ENCODE results near the gene NDUFAF5.
"Not testable (repeated sequence)": the region's sequence is repeated elsewhere in the genome, so short reads cannot be mapped to it uniquely, and the experiment has no call there.

The NDUFAF5 gene, protein sequence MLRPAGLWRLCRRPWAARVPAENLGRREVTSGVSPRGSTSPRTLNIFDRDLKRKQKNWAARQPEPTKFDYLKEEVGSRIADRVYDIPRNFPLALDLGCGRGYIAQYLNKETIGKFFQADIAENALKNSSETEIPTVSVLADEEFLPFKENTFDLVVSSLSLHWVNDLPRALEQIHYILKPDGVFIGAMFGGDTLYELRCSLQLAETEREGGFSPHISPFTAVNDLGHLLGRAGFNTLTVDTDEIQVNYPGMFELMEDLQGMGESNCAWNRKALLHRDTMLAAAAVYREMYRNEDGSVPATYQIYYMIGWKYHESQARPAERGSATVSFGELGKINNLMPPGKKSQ

DNA sequence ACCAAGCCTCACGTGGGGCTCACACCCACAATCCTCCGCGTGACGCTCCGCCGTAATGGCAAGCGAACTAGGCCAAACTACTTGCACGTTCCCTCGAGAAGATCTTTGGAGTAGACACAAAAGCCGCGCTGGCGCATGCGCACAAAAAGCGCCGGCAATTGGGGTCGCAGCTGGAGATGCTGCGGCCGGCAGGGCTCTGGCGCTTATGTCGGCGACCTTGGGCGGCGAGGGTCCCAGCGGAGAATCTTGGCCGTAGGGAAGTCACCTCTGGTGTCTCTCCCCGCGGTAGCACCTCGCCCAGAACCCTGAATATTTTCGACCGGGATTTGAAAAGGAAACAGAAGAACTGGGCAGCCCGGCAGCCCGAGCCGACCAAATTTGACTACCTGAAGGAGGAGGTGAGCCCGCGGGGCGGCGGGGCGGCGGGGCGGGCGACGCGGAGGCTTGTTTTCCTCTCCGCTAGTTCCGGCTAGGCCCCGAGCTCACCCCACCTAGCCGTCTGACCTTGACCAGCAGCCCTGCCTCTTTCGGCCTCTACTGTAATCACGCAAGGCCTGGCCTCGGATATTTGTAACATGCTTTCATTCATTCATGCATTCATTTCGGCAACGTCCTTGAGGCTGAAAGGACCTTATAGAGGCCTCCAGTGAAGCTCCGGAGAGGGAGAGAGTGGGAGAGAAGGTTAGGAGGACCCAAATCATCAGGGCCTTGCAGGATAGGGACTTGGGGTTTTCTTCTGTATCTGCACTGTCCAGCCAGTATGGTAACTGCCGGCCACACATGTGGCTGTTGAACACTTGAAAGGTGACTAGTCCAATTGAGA, at the start of gene NDUFAF5, which contains the start of gene ESF1:
NDUFAF5 (plus strand) TSS at position 136 of the 823 bp plus-strand sequence; CDS start at position 177, 41 bp downstream.
ESF1 (minus strand) TSS at position 27 of the 823 bp plus-strand sequence. CDS start 1,779 bp downstream, outside the sequence.
- Mint-ChIP-seq H3K4me1 (ENCODE audit: low read depth) (peaks cover 53% of the 10 kb centered on the region), H3K9me3 (no peaks in the 10 kb centered on the region), H3K27ac (peak within 1 kb of the TSS; percentile 96), H3K36me3 (ENCODE audit: low read depth) (peaks cover 86% of the 10 kb centered on the region), H3K4me3 (peak within 1 kb of the TSS; percentile 99), H3K27me3 (no peaks in the 10 kb centered on the region)
- peak; percentile 93 for DNase-seq

DNA sequence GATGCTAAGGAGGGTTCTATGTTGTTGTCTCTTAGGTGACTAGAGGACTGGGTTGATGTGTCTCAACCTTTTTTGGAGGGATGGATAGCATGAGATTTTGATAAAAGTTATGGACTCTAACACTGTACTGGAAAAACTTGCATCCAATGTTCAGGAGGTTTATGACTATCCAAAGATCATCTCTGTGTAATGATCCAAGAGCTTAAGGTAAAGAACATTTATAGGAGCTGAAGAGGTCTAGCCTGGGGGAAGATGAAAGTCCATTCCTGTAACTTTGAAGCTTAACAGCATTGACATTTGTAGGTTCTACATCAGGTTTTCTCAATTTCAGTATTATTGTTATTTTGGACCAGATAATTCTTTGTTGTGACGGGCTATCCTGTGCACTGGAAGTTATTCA, 49.0 kb upstream of the NDUFAF5 start:
- peaks cover 5% of the 10 kb centered on the region for H3K9me3 Mint-ChIP-seq
- H3K4me1 Mint-ChIP-seq (ENCODE audit: low read depth) = peaks cover 7% of the 10 kb centered on the region
- no peak for DNase-seq
- no peaks in the 10 kb centered on the region for H3K27me3 Mint-ChIP-seq
- H3K36me3 Mint-ChIP-seq (ENCODE audit: low read depth) = peaks cover 98% of the 10 kb centered on the region
- no peak overlapping the region for H3K27ac Mint-ChIP-seq
- H3K4me3 Mint-ChIP-seq = no peak overlapping the region

DNA sequence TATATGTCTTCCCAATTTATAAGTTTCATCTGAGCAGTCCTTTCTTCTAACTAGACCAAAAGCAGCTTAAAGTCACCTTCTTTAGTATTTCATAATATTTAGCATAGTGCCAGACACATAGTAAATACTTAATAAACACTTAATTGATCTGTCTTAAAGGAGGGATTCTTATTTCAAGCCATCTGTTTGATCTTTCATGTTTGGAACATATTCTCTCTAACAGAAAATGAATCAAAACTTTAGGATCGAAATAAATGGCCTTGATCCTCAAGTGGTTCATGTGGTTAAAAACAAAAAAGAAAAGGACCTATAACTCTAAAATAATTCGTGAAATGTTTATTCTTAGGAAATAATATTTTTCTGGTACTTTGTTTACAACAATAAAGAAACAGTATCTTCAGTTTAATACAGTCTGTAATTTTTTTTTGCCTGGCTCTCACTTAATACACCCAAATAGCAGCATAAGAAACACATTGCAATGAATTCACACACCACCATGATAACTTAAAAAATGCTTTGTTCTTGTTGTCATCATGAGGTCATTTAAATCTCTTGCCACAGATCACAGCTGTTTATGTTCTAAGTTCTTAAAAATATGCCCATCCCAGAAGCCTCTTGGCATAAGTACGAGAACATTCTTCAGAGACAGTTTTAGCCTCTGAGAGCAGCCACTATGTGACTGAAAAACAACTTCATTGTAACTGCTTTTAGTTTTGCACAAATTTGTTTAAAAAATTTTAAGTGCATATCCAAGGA, 48.2 kb upstream of the NDUFAF5 start:
- Mint-ChIP-seq H3K4me1 (ENCODE audit: low read depth) (peaks cover 12% of the 10 kb centered on the region), H3K27me3 (no peaks in the 10 kb centered on the region), H3K9me3 (peaks cover 11% of the 10 kb centered on the region), H3K27ac (no peak overlapping the region), H3K4me3 (no peak overlapping the region), H3K36me3 (ENCODE audit: low read depth) (peaks cover 98% of the 10 kb centered on the region)
- DNase-seq = no peak

DNA sequence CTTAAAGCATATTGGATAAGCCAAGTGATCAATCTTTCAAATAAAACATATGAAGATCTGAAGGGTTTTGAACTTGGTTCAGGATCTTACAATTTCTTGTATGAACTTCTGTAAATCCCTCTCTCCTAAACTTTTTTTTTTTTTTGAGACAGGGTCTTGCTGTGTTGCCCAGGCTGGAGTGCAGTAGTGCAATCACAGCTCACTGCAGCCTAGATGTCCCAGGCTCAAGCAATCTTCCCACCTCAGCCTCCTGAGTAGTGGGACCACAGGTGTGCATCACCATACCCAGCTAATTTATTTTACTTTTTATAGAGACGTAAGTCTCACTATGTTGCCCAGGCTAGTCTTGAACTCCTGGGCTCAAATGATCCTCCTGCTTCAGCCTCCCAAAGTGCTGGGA, 46.6 kb upstream of the NDUFAF5 start:
- not testable (repeated sequence) for H3K27ac Mint-ChIP-seq

DNA sequence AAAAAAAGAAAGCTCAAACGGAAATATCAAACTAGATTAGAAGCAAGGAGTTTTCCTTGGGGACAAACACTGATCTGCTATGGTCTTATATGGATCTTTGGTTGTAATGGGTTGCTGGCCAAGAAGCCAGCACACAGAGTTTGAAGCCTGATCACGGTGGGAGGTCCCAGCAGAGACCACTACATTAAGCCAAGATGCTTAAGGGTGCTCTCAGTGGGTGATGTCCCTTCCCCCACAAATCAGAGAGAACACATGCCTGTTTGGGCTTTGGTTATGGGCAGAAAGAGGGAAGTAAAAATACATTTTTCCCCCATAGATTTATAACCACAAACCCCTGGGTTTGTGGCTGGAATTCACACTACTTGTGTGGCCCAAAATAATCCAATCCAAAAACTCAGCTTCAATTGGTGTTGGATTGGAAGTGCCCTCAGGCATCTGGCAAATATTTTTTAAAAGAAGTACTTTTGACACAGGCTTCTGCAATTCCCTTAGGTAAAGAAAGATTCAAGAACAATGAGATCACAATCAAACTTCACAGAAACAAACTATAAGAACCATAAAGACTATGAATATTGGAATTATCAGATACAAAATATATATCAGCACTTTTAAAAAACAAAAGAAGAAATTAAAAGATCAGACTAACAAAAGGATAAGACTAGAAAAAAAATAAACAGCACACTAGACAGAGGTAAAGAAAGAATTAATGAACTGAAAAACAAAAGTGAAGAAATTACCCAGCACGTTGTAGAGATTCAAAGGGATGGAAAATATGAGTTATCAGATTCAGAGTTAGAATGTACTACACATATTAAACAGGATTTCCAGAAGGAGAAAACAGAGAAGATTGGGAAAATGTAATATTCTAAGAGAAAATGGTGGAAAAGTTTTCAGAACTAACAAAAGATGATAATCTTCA, 44.8 kb upstream of the NDUFAF5 start:
- Mint-ChIP-seq H3K27me3 (no peaks in the 10 kb centered on the region), H3K9me3 (peaks cover 19% of the 10 kb centered on the region), H3K4me3 (no peak overlapping the region), H3K27ac (no peak overlapping the region), H3K4me1 (ENCODE audit: low read depth) (peaks cover 23% of the 10 kb centered on the region), H3K36me3 (ENCODE audit: low read depth) (peaks cover 96% of the 10 kb centered on the region)
- DNase-seq = no peak

More for the DNA sequence above, 46.6 kb upstream of the NDUFAF5 start:
- not testable (repeated sequence) for H3K4me3 Mint-ChIP-seq, H3K27me3 Mint-ChIP-seq, DNase-seq
- Mint-ChIP-seq H3K36me3 (ENCODE audit: low read depth) (peaks cover 98% of the 10 kb centered on the region), H3K4me1 (ENCODE audit: low read depth) (peaks cover 20% of the 10 kb centered on the region), H3K9me3 (peaks cover 19% of the 10 kb centered on the region)

DNA sequence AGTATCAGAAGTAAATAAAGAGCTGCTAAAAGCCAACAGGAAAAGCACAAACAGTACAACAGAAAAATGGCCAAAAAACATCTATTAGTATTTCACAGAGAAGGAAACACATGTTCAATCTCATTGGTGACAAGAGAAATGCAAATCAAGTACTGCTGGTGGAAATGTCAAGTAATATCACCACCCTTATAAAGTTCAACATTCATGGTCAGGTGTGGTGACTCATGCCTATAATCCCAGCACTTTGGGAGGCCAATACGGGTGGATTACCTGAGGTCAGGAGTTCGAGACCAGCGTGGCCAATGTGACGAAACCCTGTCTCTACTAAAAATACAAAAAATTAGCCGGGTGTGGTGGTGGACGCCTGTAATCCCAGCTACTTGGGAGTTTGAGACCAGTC, 42.9 kb upstream of the NDUFAF5 start:
- Mint-ChIP-seq H3K4me1 (ENCODE audit: low read depth) (peaks cover 23% of the 10 kb centered on the region), H3K36me3 (ENCODE audit: low read depth) (peaks cover 95% of the 10 kb centered on the region), H3K27me3 (no peaks in the 10 kb centered on the region), H3K4me3 (no peak overlapping the region), H3K27ac (no peak overlapping the region), H3K9me3 (peaks cover 19% of the 10 kb centered on the region)
- no peak for DNase-seq

DNA sequence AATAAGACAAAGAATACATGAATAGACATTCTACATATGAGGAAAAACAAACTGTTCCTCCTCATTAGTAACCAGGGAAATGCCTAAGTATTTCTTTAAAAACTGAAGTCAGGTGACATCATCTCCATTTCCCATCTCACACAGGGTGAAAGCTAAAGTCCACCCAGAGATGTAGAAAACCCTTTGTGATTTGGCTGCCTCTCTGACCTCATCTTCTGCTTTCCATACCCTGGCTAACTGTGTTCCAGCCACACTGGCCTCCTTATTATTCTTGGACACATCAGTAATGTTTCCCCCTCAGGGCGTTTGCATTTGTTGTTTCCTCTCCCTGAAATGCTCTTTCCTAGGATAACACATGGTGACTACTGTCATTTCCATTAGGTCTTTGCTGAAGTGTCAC, 40.5 kb upstream of the NDUFAF5 start:
- Mint-ChIP-seq H3K4me1 (ENCODE audit: low read depth) (peaks cover 23% of the 10 kb centered on the region), H3K4me3 (no peak overlapping the region), H3K9me3 (peaks cover 19% of the 10 kb centered on the region), H3K27me3 (no peaks in the 10 kb centered on the region), H3K36me3 (ENCODE audit: low read depth) (peaks cover 88% of the 10 kb centered on the region), H3K27ac (no peak overlapping the region)
- DNase-seq = no peak

DNA sequence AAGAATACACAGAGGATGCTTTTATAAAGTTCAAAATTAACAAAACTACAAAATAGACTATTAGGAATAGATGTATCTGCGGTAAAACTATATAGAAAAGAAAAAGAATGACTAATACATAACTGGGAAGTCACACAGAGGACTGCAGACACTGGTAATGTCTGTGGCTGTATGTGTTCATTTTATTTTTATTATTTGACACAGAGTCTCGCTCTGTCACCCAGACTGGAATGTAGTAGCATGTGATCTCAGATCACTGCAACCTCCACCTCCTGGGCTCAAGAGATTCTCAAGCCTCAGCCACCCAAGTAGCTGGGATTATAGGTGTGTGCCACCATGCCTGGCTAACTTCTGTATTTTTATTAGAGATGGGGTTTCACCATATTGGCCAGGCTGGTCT, 39.0 kb upstream of the NDUFAF5 start:
- Mint-ChIP-seq H3K36me3 (ENCODE audit: low read depth) (peaks cover 86% of the 10 kb centered on the region), H3K4me3 (no peak overlapping the region), H3K27me3 (no peaks in the 10 kb centered on the region), H3K27ac (no peak overlapping the region), H3K9me3 (peaks cover 15% of the 10 kb centered on the region), H3K4me1 (ENCODE audit: low read depth) (peaks cover 18% of the 10 kb centered on the region)
- DNase-seq = no peak

DNA sequence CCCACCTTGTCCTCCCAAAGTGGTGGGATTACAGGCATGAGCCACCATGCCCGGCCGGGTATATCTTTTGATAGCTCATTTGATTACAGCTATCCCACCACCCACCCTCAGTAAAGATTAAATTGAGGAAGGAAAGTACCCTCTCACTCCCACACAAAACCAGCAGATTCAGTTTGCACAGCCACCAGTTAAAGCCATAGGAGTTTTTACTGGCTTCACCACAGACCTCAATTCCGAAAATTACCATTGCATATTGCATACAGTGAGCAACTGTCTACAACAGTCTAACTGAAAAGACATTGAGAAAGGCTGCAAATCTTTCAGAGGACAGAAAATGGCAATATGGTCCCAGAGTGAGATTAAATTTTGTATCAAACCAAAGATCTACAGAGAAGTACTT, 35.0 kb upstream of the NDUFAF5 start:
- no peak for DNase-seq
- Mint-ChIP-seq H3K27ac (no peak overlapping the region), H3K9me3 (no peaks in the 10 kb centered on the region), H3K36me3 (ENCODE audit: low read depth) (peaks cover 55% of the 10 kb centered on the region), H3K4me3 (no peak overlapping the region), H3K4me1 (ENCODE audit: low read depth) (peaks cover 3% of the 10 kb centered on the region), H3K27me3 (no peaks in the 10 kb centered on the region)

DNA sequence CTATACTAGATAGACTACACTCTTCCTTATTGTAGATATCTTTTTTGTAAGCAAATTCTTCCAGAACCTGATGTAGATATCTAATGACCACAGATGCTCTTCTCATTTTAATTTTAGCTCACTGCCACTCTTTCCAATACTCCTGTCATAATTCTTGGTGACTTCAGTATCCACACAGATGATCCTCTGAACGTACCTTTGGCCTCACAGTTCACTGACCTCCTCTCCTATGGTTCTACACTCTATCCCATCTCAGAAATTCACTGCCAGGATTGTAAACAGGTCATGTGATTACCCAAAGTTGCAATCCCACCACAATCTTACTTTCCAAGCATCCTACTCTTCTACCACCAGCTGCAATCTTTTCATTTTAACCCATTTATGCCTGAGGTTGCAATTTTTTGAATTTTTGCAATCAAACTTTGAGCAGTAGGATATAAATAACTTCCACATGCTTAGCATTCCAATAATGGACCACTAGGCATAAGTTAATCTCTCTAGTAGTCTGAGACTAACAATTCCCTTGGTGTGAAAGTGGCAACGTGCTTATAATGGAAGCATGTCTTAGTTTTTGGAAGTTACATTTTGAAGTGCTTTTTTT, 31.3 kb upstream of the NDUFAF5 start:
- no peak for DNase-seq
- no peaks in the 10 kb centered on the region for H3K27me3 Mint-ChIP-seq
- no peak overlapping the region for H3K4me3 Mint-ChIP-seq
- no peaks in the 10 kb centered on the region for H3K9me3 Mint-ChIP-seq
- H3K4me1 Mint-ChIP-seq (ENCODE audit: low read depth) = peaks cover 2% of the 10 kb centered on the region
- peaks cover 53% of the 10 kb centered on the region for H3K36me3 Mint-ChIP-seq (ENCODE audit: low read depth)
- no peak overlapping the region for H3K27ac Mint-ChIP-seq

DNA sequence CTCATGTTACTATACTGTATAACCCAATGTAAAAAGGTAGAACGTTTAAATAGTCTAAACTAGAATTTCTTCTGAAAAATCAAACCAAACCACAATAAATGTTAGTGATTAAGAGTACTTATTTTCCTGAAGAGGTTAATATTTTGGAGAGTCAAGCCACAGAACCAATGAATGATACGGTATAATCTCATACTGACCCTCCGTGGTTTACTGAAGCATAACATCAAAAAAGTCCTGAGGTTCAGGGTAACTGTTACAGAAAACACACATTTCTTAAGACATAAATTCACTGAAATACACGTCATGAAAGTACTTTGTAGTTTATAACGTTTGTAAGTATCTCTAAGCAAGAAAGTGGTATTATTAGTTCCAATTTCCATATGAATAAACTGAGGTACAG, 29.0 kb upstream of the NDUFAF5 start:
- peaks cover 54% of the 10 kb centered on the region for H3K36me3 Mint-ChIP-seq (ENCODE audit: low read depth)
- H3K27ac Mint-ChIP-seq = no peak overlapping the region
- H3K4me1 Mint-ChIP-seq (ENCODE audit: low read depth) = no peaks in the 10 kb centered on the region
- no peak overlapping the region for H3K4me3 Mint-ChIP-seq
- no peak for DNase-seq
- H3K9me3 Mint-ChIP-seq = no peaks in the 10 kb centered on the region
- H3K27me3 Mint-ChIP-seq = no peaks in the 10 kb centered on the region

DNA sequence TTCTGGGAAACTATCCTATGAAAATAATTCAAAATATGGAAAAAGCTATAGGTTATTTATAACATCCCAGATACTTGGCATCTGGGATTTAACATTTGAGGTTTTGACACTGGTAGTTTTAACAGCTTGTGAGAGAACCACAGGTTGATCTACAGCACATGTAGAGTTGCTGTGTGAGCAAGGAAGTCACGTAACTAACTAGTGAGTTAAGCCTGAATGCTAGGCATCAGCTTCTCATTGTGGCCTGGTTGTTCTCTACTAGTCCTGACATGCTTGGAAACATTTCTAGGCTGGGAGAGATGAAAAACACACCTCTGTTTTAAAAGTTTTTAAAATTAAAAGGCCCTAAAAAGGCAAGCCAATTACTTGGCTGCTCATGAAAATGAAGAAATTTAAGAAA, 28.3 kb upstream of the NDUFAF5 start:
- Mint-ChIP-seq H3K27ac (no peak overlapping the region), H3K4me1 (ENCODE audit: low read depth) (no peaks in the 10 kb centered on the region), H3K36me3 (ENCODE audit: low read depth) (peaks cover 48% of the 10 kb centered on the region), H3K27me3 (no peaks in the 10 kb centered on the region), H3K9me3 (no peaks in the 10 kb centered on the region), H3K4me3 (no peak overlapping the region)
- DNase-seq = no peak

DNA sequence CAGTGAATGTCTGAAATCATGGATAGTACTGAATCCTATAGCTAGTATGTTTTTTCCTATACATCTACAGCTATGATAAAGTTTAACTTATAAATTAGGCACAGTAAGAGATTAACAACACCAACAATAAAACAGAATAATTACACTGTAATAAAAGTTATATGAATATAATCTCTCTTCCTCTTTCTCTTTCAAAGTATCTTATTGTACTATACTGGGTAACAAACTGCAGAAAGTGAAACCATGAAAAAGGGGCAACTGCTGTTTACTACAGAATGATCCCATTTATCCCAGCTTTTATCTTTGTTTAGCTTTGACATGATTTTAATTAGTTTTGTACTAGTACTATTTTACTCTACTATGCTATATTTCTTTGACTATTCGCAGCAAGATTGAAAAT, 25.9 kb upstream of the NDUFAF5 start:
- Mint-ChIP-seq H3K9me3 (no peaks in the 10 kb centered on the region), H3K4me1 (ENCODE audit: low read depth) (no peaks in the 10 kb centered on the region), H3K27me3 (no peaks in the 10 kb centered on the region), H3K36me3 (ENCODE audit: low read depth) (peaks cover 67% of the 10 kb centered on the region), H3K4me3 (no peak overlapping the region), H3K27ac (no peak overlapping the region)
- DNase-seq = no peak

Measured in activated T-cell treated with anti-CD3 and anti-CD28 coated beads, Interleukin-2, amount 50 U/mL, for 24 hours (primary cell).